Stimulated activated naive CD4-positive, alpha-beta T cell (primary cell): ENCODE results near the gene HDAC11.
A peak's percentile ranks its signal among the peaks of the same experiment; 100 is the strongest.
"Not testable (repeated sequence)": the region's sequence is repeated elsewhere in the genome, so short reads cannot be mapped to it uniquely, and the experiment has no call there.

Experiments used
- DNase-seq, 6 experiments: peaks; one replicate each; lab custom pipeline; 2025; lab: John Stamatoyannopoulos, UW

HDAC11 gene

DNA sequence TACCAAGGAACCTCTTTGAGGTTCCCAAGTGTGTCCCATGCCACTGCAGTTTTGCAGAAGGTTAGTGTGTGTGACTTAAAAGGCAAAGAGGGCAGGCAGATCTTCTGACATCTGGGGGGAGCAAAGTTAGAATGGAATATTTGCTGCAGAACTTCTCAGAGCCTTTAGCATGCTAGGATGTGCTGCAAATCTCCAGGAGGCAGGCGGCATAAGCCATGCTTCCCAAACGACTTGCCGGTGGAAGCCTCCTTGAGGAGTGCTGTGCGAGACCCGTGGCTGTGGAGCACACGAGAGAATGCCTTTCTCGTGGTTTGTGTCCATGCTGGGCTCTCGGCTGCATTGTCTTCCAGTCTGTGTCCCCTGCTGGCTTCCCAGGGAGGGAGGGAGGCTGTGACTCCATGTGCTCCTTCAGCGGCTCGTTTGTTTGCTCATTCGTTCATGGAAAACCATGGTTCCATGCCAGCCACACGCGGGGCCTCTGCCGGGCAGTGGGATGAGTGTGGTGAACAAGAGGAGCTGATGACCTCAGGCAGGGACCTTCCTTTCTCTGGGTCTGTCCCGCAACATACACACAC lies 13.8 kb downstream of the HDAC11 start:
- no peak for DNase-seq

DNA sequence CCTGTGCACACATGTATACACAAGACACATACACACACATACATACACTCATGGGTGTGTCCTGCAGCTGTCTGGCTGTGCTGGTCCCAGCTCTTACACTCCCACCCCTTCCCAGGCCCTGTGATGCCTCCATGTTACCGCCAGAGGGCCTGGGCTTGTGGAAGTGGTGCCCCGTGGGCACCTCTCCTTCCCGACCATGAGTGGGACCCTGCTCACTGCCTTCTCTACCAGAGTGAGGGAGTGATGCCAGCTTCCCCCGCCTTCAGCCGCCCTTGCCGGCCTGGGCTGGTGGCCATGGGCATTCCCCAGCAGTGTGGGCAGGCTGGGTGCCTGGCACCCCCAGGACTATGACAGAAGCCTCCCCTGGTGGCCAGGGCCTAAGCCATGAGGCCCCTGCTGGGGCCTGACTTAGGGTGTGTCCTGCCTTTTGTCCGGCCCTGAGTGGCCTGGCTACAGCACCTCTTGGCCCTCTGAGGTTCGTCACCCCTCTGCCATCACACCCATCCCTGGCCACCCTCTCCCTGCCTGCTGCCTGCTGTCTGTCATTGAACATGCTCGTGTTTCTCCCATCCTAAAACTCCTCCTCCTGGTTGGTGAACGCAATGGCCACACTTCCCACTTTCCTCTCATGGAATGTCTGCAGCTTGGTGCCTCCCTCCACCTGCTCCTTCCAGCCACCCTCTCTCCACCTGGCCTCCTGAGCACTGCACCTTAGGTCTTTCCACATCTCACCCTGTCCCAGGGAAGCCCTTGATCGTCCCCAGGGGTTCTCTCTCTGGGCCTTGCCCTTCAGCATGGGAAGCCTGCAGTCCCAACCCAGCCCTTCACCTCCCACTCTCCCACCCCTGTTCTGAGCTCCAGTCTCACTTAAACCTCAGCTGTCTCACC lies 14.6 kb downstream of the HDAC11 start:
- no peak for DNase-seq

GRCh38 chr3:13495351-13495813 lies 15.3 kb downstream of the HDAC11 start:
- no peak for DNase-seq

- DNase-seq = peak; percentile 16 to 62 (median 53)
Measured at GRCh38 chr3:13495921-13496723, 16.0 kb downstream of the HDAC11 start.

DNA sequence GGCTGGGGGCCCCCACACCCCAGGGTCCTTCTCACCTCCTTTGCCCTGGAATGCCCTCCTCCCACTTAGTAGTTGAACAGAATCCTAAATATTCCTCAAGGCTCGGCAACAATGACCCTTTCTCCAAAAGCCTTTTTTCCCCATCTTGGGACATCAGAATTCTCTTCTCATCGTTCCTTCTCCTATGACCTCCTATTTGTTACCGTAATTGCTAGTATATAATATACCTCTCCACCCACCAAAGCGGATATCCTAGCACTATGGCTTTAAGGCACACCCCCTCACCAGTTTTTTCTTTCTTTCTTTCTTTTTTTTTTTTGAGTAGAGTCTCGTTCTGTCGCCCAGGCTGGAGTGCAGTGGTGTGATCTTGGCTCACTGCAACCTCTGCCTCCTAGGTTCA lies 16.8 kb downstream of the HDAC11 start:
- DNase-seq = no peak

- no peak for DNase-seq
Measured at GRCh38 chr3:13497386-13497785, 17.3 kb downstream of the HDAC11 start.

DNA sequence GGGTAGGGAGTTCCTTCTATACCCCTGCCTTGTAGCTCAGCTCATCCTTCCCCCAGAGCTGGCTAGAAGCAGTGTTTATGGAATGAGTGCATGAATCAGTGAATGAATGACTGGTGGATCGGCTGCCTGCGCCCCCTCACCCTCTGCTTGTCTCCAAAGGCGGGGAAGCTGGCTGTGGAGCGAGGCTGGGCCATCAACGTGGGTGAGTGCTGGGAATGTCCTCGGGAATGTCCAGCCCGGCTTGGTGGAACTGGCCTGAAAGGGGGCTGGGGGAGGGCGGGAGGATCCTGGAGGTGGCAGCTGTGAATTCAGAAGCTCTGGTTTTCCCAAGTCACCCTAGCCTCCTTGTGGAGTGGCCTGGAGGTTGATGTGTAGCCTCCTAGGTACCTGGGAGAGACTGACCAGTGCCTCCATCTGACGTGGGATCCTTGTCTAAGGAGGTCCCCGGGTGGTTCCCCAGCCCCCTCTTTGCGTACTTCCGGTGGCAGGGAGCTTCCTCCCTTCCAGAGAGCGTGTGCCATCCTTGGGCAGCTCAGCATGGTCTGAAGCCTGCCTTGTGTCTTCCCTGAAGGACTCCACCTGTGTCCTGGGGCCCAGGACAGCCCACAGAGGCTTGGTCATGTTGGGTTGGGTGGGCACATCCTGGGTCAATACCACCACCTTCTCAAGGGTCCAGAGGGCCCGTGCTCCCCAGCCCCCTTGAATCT lies 18.4 kb downstream of the HDAC11 start:
- DNase-seq = no peak

DNA sequence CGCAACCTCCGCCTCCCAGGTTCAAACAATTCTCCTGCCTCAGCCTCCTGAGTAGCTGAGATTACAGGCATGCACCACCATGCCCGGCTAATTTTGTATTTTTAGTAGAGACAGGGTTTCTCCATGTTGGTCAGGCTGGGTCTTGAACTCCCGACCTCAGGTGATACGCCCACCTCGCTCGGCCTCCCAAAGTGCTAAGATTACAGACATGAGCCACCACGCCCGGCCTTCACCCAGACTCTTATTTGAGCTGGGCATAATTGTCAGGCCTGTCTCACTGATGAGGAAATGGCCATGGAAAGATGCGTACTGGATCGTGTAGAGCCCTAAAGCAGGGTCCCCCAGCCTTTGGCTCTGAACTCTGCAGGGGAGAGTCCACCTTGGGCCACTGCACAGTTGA lies 19.1 kb downstream of the HDAC11 start:
- DNase-seq = not testable (repeated sequence)

DNA sequence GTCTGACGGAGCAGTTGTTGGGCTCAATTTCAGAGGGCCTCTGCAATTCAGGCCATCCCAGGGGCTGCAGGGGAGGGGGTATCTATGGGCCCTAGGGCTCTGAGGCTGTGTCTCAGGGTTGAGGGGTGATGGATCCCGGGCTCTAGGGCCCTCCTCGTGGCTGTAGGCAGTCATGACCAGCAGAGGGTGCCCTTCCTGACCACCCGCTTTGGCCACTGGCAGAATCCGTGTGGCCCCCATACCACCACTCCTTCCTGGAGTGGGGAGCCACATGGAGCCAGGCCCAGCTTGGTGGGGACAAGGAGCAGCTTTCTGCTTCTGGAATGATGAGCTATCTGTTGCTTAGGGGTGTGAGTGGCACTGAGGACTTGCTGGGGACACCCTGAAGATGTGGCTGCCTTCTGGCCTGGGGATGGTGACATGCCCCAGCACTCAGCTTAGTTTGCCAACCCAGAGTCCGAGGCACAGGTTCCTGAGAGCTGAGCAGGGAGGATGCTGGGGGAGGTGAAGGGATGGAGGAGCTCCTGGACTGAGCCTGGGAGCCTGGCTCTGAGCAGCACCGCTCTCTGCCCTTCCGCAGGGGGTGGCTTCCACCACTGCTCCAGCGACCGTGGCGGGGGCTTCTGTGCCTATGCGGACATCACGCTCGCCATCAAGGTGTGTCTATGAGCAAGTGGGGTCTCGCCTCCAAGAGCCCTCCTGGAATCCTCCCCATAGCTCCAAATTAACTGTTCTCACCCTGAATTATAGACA lies 20.2 kb downstream of the HDAC11 start:
- DNase-seq = no peak

GRCh38 chr3:13501056-13501455 lies 20.9 kb downstream of the HDAC11 start:
- DNase-seq = no peak

DNA sequence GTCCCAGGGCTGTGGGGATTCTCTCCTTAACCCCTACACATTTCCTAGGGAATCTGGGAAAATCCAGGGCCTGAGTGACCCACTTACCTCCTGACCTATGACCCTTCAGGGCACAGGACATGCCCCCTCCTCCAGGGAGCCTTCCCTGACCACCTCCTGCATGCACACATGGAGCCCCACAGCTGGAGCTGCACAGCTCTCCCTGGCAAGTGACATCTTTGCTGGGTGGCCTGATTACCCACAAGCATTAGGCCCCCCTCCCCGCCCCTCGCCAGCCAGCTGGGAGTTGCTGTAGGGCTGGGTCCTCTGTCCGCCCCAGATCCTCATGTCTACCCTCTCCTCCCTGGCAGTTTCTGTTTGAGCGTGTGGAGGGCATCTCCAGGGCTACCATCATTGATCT lies 21.4 kb downstream of the HDAC11 start:
- no peak for DNase-seq

DNA sequence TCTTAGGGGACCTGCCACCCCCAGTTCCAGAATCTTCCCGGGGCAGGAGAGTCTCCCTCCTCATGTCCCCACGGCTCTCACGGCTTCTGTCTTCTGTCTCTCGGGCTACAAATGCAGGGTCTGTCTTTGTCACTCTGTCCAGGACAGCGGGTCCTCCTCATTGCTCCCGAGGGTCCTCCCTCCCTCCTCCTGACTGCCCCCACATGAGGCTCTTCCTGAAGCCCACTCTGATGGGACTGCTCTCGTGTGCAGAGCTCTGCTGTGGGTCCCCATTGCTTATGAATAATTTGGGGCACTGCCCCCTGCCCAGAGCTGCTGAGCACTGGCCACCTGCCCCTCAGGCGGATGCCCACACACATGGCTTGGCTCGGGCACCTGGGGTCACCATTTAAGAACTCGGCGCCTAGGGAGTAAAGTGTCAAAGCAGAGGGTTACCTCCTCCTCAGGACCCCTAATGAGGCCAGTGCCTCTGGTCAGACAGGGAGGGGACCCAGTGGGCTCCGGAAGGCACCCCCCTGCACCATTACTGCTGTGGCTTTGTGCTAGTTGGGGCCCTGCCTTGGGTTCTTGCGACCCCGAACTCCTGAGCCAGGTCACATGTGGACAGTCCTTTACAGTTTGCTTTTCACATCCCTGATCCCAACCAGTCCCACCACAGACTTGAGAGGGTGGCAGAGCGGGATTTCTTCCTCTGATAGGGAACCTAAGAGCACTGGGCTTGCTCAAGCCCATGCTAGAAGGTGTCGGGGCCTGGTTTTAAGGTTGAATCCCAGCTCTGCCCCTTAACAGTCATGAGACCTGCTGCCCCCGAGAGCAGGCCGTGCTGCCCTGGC lies 22.1 kb downstream of the HDAC11 start:
- DNase-seq = no peak

- no peak for DNase-seq
Measured at GRCh38 chr3:13502791-13503060, 22.6 kb downstream of the HDAC11 start.

DNA sequence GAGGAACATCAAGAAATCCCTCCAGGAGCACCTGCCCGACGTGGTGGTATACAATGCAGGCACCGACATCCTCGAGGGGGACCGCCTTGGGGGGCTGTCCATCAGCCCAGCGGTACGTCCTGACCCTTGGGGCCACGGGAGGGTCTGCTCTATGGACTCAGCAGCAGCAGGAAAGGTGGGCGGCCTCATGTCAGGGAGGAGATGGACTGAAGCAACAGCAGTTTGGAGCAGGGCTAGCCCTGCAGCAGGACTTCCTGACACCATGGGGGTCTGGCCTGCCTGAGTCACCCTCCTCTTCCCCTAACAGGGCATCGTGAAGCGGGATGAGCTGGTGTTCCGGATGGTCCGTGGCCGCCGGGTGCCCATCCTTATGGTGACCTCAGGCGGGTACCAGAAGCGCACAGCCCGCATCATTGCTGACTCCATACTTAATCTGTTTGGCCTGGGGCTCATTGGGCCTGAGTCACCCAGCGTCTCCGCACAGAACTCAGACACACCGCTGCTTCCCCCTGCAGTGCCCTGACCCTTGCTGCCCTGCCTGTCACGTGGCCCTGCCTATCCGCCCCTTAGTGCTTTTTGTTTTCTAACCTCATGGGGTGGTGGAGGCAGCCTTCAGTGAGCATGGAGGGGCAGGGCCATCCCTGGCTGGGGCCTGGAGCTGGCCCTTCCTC lies 24.2 kb downstream of the HDAC11 start:
- DNase-seq = no peak

GRCh38 chr3:13505147-13506130 lies 25.3 kb downstream of the HDAC11 start:
- no peak for DNase-seq

GRCh38 chr3:13506239-13506638 lies 26.1 kb downstream of the HDAC11 start:
- no peak for DNase-seq

DNA sequence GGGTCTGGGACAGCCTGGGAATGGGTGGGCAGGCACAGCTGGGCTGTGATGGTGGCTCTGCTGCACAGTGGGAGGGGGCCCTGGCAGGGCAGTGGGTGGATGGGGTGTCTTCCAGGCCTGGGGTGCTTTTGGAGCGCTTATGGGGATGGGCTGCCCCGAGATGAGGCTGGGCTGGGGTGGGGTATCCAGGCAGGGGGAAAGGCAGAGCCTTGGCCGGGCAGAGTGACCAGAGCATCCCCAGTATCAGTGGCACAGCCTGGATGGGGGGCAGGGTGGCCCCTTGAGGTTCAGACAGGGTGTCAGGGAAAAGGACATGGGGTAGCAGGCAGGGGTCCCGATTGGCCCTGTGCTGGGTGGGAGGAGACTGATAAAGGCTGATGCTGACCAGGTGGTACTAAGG lies 26.6 kb downstream of the HDAC11 start:
- DNase-seq = no peak

GRCh38 chr3:13507247-13507569 lies 27.1 kb downstream of the HDAC11 start:
- DNase-seq = no peak
